Osteoblast (primary cell): Measurements from ENCODE around the gene NLGN3. TPM values are rescaled to one million over a fixed set of nuclear protein-coding genes. Genes with fewer than 3 reads are reported as not detected.

ENCODE experiments used
- DNase-seq: peaks from one replicate; pipeline ENCODE4 v3.0.0; 2011; ENCODE audit warnings: low spot score, mixed read lengths; ENCODE audit not compliant: insufficient read length; ENCODE audit errors: missing footprints
- H2AFZ ChIP-seq: 2 replicates; pipeline ENCODE4 v1.6.0; 2011; ENCODE audit warnings: mild to moderate bottlenecking, low read length
- H3K27ac ChIP-seq: 2 replicates; pipeline ENCODE4 v1.5.1; 2011; ENCODE audit warnings: mild to moderate bottlenecking, low read depth, low read length, moderate library complexity
- H3K27me3 ChIP-seq: 2 replicates; pipeline ENCODE4 v1.6.0; 2012; ENCODE audit warnings: mild to moderate bottlenecking, control low read depth, inconsistent platforms, low read length, moderate library complexity; ENCODE audit not compliant: insufficient read depth
- H3K36me3 ChIP-seq: 2 replicates; pipeline ENCODE4 v1.5.1; 2011; ENCODE audit warnings: mild to moderate bottlenecking, low read length, control low read depth, moderate library complexity; ENCODE audit not compliant: insufficient read depth
- H3K4me1 ChIP-seq: 2 replicates; pipeline ENCODE4 v1.5.1; 2011; ENCODE audit warnings: mild to moderate bottlenecking, low read length, control low read depth, moderate library complexity; ENCODE audit not compliant: insufficient read depth
- H3K4me2 ChIP-seq: 2 replicates; pipeline ENCODE4 v1.6.0; 2011; ENCODE audit warnings: mild to moderate bottlenecking, low read length; ENCODE audit not compliant: insufficient read depth
- H3K4me3 ChIP-seq: fragments of 200-600 bp; sonication (generic); 3 replicates; pipeline ENCODE4 v1.5.1; 2012; ENCODE audit warnings: mild to moderate bottlenecking, low read length, inconsistent platforms; ENCODE audit not compliant: insufficient read depth
- H3K79me2 ChIP-seq: 2 replicates; pipeline ENCODE4 v1.6.0; 2012; ENCODE audit warnings: mild to moderate bottlenecking, low read length, control low read depth, inconsistent platforms; ENCODE audit not compliant: insufficient read depth
- H3K9me3 ChIP-seq: 2 replicates; pipeline ENCODE4 v1.5.1; 2011; ENCODE audit warnings: low read depth, low read length, control low read depth
- H4K20me1 ChIP-seq: 2 replicates; pipeline ENCODE4 v1.6.0; 2012; ENCODE audit warnings: mild to moderate bottlenecking, low read length, control low read depth; ENCODE audit not compliant: insufficient read depth
- total RNA-seq: library from RNA; depleted of rRNA; stranded (reverse); fragments of >200 nt; gene quantifications from 2 replicates; pipeline ENCODE4 v1.2.3, GENCODE V29; 2012
- TF ChIP-seq, protein P1 (sequence below): IDR thresholded peaks from 2 replicates; pipeline ENCODE4 v1.5.1; 2011; ENCODE audit warnings: mild to moderate bottlenecking, low read depth, low read length, moderate library complexity; ENCODE audit errors: extremely low read depth

The NLGN3 gene
- total RNA-seq, 1 donor: 0.36 TPM

DNA sequence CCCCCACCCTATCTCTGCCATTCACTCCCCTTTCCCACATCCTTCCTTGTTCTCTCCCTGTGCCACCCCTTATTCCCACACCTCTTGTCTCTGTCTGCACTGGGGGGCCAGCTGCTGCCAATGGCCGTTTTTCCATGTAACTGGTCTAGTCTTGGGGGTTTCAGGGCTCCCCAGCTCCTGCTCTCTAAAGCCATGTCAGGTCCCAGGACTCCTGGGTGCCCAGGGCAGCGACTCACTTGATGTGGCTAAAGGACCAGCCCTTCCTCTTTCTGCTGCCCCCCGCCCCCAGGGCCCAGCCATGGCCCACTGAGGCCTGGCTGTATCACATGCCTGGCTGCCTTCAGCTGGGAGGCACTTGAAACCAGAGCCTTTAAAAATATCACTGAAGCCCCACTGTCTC lies 10.0 kb downstream of the NLGN3 start:
- no peak for DNase-seq
- no peaks in the 10 kb centered on the region for H3K4me1 ChIP-seq
- H3K9me3 ChIP-seq: no peaks in the 10 kb centered on the region
- H3K36me3 ChIP-seq: no peaks in the 10 kb centered on the region
- TF ChIP-seq, protein P1, sequence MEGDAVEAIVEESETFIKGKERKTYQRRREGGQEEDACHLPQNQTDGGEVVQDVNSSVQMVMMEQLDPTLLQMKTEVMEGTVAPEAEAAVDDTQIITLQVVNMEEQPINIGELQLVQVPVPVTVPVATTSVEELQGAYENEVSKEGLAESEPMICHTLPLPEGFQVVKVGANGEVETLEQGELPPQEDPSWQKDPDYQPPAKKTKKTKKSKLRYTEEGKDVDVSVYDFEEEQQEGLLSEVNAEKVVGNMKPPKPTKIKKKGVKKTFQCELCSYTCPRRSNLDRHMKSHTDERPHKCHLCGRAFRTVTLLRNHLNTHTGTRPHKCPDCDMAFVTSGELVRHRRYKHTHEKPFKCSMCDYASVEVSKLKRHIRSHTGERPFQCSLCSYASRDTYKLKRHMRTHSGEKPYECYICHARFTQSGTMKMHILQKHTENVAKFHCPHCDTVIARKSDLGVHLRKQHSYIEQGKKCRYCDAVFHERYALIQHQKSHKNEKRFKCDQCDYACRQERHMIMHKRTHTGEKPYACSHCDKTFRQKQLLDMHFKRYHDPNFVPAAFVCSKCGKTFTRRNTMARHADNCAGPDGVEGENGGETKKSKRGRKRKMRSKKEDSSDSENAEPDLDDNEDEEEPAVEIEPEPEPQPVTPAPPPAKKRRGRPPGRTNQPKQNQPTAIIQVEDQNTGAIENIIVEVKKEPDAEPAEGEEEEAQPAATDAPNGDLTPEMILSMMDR: no peak
- H3K4me2 ChIP-seq: no peak overlapping the region
- H3K27me3 ChIP-seq: peaks cover 6% of the 10 kb centered on the region
- H3K79me2 ChIP-seq: no peaks in the 10 kb centered on the region
- no peak overlapping the region for H2AFZ ChIP-seq
- no peaks in the 10 kb centered on the region for H4K20me1 ChIP-seq
- no peak overlapping the region for H3K4me3 ChIP-seq
- no peak overlapping the region for H3K27ac ChIP-seq

- Histone ChIP-seq H3K9me3 (no peaks in the 10 kb centered on the region), H3K27me3 (peaks cover 5% of the 10 kb centered on the region), H4K20me1 (no peaks in the 10 kb centered on the region), H3K36me3 (no peaks in the 10 kb centered on the region), H3K4me2 (no peak overlapping the region), H3K27ac (no peak overlapping the region), H2AFZ (no peak overlapping the region), H3K4me3 (no peak overlapping the region), H3K79me2 (no peaks in the 10 kb centered on the region), H3K4me1 (no peaks in the 10 kb centered on the region)
- TF ChIP-seq, protein P1: no peak
- DNase-seq: no peak
Measured at GRCh38 chrX:71158603-71159002, 14.0 kb downstream of the NLGN3 start.

- Histone ChIP-seq H4K20me1 (no peaks in the 10 kb centered on the region), H3K4me3 (no peak overlapping the region), H3K79me2 (no peaks in the 10 kb centered on the region), H2AFZ (no peak overlapping the region), H3K4me1 (no peaks in the 10 kb centered on the region), H3K36me3 (no peaks in the 10 kb centered on the region), H3K27ac (no peak overlapping the region), H3K9me3 (no peaks in the 10 kb centered on the region), H3K27me3 (peaks cover 5% of the 10 kb centered on the region), H3K4me2 (no peak overlapping the region)
- peak; percentile 35 for DNase-seq
- TF ChIP-seq, protein P1: no peak
Measured at GRCh38 chrX:71159335-71159734, 14.7 kb downstream of the NLGN3 start.

GRCh38 chrX:71160475-71160874 lies 15.8 kb downstream of the NLGN3 start:
- Histone ChIP-seq H3K27ac (no peak overlapping the region), H2AFZ (no peak overlapping the region), H3K79me2 (no peaks in the 10 kb centered on the region), H3K9me3 (no peaks in the 10 kb centered on the region), H3K4me1 (no peaks in the 10 kb centered on the region), H3K27me3 (peaks cover 10% of the 10 kb centered on the region), H3K4me3 (no peak overlapping the region), H3K4me2 (no peak overlapping the region), H4K20me1 (no peaks in the 10 kb centered on the region), H3K36me3 (no peaks in the 10 kb centered on the region)
- TF ChIP-seq, protein P1: no peak
- DNase-seq: peak; percentile 35
